Stomach (tissue), 4 donors: ENCODE data around the gene KLHL28.

Experiments
- EP300 ChIP-seq: sonication (generic); formaldehyde crosslinking; IDR thresholded peaks from one replicate; pipeline ENCODE4 v1.6.1; 2017; ENCODE audit warnings: antibody characterized with exemption
- POLR2A ChIP-seq, 4 donors: fragments of 450-650 bp; IDR thresholded peaks; one replicate each; pipeline ENCODE4 v1.6.1; 2016; ENCODE audit warnings: antibody characterized with exemption in 4 of 4, control low read depth in 2 of 4, mild to moderate bottlenecking in 1 of 4, moderate library complexity in 1 of 4
- TF ChIP-seq, protein P1 (sequence below), 7 experiments: fragments of 450-650 bp in 4 of 7; fragments of 200-600 bp in 3 of 7; sonication (generic) in 3 of 7; IDR thresholded peaks; one replicate each; pipeline ENCODE4 v1.5.1; 2016 to 2019; ENCODE audit warnings: antibody characterized with exemption in 7 of 7, control low read depth in 2 of 7, mild to moderate bottlenecking in 1 of 7

- TF ChIP-seq, protein P1, sequence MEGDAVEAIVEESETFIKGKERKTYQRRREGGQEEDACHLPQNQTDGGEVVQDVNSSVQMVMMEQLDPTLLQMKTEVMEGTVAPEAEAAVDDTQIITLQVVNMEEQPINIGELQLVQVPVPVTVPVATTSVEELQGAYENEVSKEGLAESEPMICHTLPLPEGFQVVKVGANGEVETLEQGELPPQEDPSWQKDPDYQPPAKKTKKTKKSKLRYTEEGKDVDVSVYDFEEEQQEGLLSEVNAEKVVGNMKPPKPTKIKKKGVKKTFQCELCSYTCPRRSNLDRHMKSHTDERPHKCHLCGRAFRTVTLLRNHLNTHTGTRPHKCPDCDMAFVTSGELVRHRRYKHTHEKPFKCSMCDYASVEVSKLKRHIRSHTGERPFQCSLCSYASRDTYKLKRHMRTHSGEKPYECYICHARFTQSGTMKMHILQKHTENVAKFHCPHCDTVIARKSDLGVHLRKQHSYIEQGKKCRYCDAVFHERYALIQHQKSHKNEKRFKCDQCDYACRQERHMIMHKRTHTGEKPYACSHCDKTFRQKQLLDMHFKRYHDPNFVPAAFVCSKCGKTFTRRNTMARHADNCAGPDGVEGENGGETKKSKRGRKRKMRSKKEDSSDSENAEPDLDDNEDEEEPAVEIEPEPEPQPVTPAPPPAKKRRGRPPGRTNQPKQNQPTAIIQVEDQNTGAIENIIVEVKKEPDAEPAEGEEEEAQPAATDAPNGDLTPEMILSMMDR (IDR thresholded peaks at IDR 0.05), result no peak
- TF ChIP-seq POLR2A (IDR thresholded peaks at IDR 0.05) (no peak), EP300 (no peak)
These were observed 16.5 kb downstream of the KLHL28 start for GRCh38 chr14:44945264-44945663.
